Caco-2 (cell line): ENCODE data around the gene KIF6. TPM values are rescaled to one million over a fixed set of nuclear protein-coding genes. Genes with fewer than 3 reads are reported as not detected.

Source experiments
- BruUV-seq: library from RNA; stranded (reverse); fragments of 400-500 nt; replicated peaks from 2 replicates; lab custom pipeline; 2021; lab: Mats Ljungman, UMichigan
- CTCF ChIA-PET: fragments of 300-600 bp; sonication (Branson Sonifier 250); formaldehyde crosslinking; loops from one replicate; lab custom pipeline; 2022; ENCODE audit warnings: antibody characterized with exemption; lab: Charles Lee
- POLR2A ChIA-PET: fragments of 300-600 bp; sonication (Branson Sonifier 250); formaldehyde crosslinking; loops from one replicate; lab custom pipeline; 2022; ENCODE audit warnings: antibody characterized with exemption; lab: Charles Lee
- DNase-seq, 2 experiments: peaks; one replicate each; pipeline versions ENCODE4 v3.0.0 to v3.0.0-alpha.2; 2020 to 2022
- H3K27me3 ChIP-seq: replicated peaks from 2 replicates; pipeline ENCODE4 v1.6.0; 2011; ENCODE audit warnings: low read length; ENCODE audit not compliant: control insufficient read depth, insufficient read depth
- H3K36me3 ChIP-seq: 2 replicates; pipeline ENCODE4 v1.5.1; 2011; ENCODE audit warnings: low read length; ENCODE audit not compliant: control insufficient read depth, insufficient read depth
- H3K4me1 ChIP-seq: fragments of 250-450 bp; sonication (Bioruptor Pico); 2 replicates; pipeline ENCODE4 v1.5.1; 2020; ENCODE audit warnings: mild to moderate bottlenecking
- H3K4me3 ChIP-seq: 2 replicates; pipeline ENCODE4 v1.5.1; 2011; ENCODE audit warnings: low read depth, mild to moderate bottlenecking, control low read depth, low read length
- H3K9me3 ChIP-seq: fragments of 250-450 bp; sonication (Bioruptor Pico); 2 replicates; pipeline ENCODE4 v1.5.1; 2020; ENCODE audit warnings: mild to moderate bottlenecking, moderate library complexity
- H3K27ac Mint-ChIP-seq: one replicate; pipeline ENCODE4 v1.8.0; 2022; ENCODE audit warnings: mixed read lengths; ENCODE audit not compliant: unreplicated experiment
- H3K27me3 Mint-ChIP-seq: one replicate; pipeline ENCODE4 v1.8.0; 2022; ENCODE audit warnings: mixed read lengths; ENCODE audit not compliant: insufficient read depth, unreplicated experiment
- H3K36me3 Mint-ChIP-seq: one replicate; pipeline ENCODE4 v1.8.0; 2022; ENCODE audit warnings: mild to moderate bottlenecking, mixed read lengths; ENCODE audit not compliant: insufficient read depth, unreplicated experiment
- H3K4me1 Mint-ChIP-seq: one replicate; pipeline ENCODE4 v1.8.0; 2022; ENCODE audit warnings: low read depth, mixed read lengths; ENCODE audit not compliant: unreplicated experiment
- H3K4me3 Mint-ChIP-seq: one replicate; pipeline ENCODE4 v1.8.0; 2022; ENCODE audit warnings: mild to moderate bottlenecking, moderate library complexity, mixed read lengths; ENCODE audit not compliant: unreplicated experiment
- H3K9me3 Mint-ChIP-seq: one replicate; pipeline ENCODE4 v1.8.0; 2022; ENCODE audit warnings: mixed read lengths; ENCODE audit not compliant: unreplicated experiment
- CTCF ChIP-seq, 2 experiments: fragments of 200-600 bp in 1 of 2; IDR thresholded peaks; 1 replicate in 1 of 2; 2 replicates in 1 of 2; pipeline versions ENCODE4 v1.5.1 to v1.8.0; 2011 to 2022; ENCODE audit warnings: antibody characterized with exemption in 1 of 2, control low read depth in 1 of 2, inconsistent platforms in 1 of 2, low read depth in 1 of 2, low read length in 1 of 2, mild to moderate bottlenecking in 1 of 2, moderate library complexity in 1 of 2; ENCODE audit not compliant: insufficient read depth in 1 of 2, severe bottlenecking in 1 of 2, unreplicated experiment in 1 of 2
- intact Hi-C: fragments of 100-400 bp; cut with micrococcal nuclease; formaldehyde crosslinking; loops from one replicate; pipeline ENCODE4 v1.10.0; 2022; ENCODE audit not compliant: unreplicated experiment
- total RNA-seq: library from RNA; stranded (reverse); gene quantifications from 2 replicates; pipeline ENCODE4 v1.2.3, GENCODE V29; 2022

Gene KIF6
- total RNA-seq, 1 experiment from 2014 or later = not detected

GRCh38 chr6:39466631-39467030 is 258.6 kb downstream of the KIF6 start:
- Mint-ChIP-seq H3K4me1 (peaks cover 6% of the 10 kb centered on the region), H3K4me3 (no peak overlapping the region), H3K27ac (no peak overlapping the region), H3K9me3 (no peaks in the 10 kb centered on the region), H3K36me3 (no peaks in the 10 kb centered on the region), H3K27me3 (peaks cover 20% of the 10 kb centered on the region)
- TF ChIP-seq CTCF (IDR thresholded peaks at IDR 0.05; ENCODE audit: insufficient read depth in 1 of 2, low read depth in 1 of 2, low read length in 1 of 2, severe bottlenecking in 1 of 2, unreplicated experiment in 1 of 2) = no peak
- intact Hi-C loops = no loop called here
- Histone ChIP-seq H3K4me3 (no peak overlapping the region), H3K36me3 (no peaks in the 10 kb centered on the region), H3K27me3 (no peaks in the 10 kb centered on the region), H3K9me3 (no peaks in the 10 kb centered on the region), H3K4me1 (no peaks in the 10 kb centered on the region)
- ChIA-PET CTCF (no interaction called here), POLR2A (no interaction called here)
- no TSS peak for BruUV-seq
- DNase-seq = no peak

- Mint-ChIP-seq H3K36me3 (no peaks in the 10 kb centered on the region), H3K27ac (no peak overlapping the region), H3K4me1 (peaks cover 6% of the 10 kb centered on the region), H3K27me3 (peaks cover 16% of the 10 kb centered on the region), H3K9me3 (no peaks in the 10 kb centered on the region), H3K4me3 (no peak overlapping the region)
- CTCF ChIA-PET = no interaction called here
- H3K36me3 ChIP-seq = no peaks in the 10 kb centered on the region
- H3K4me3 ChIP-seq = no peak overlapping the region
- no peaks in the 10 kb centered on the region for H3K27me3 ChIP-seq
- POLR2A ChIA-PET = no interaction called here
- no TSS peak for BruUV-seq
- DNase-seq = no peak
- no peaks in the 10 kb centered on the region for H3K4me1 ChIP-seq
- H3K9me3 ChIP-seq = no peaks in the 10 kb centered on the region
- intact Hi-C loops = no loop called here
- TF ChIP-seq CTCF (IDR thresholded peaks at IDR 0.05; ENCODE audit: insufficient read depth in 1 of 2, low read depth in 1 of 2, low read length in 1 of 2, severe bottlenecking in 1 of 2, unreplicated experiment in 1 of 2) = no peak
Observed at GRCh38 chr6:39465539-39465938, 259.7 kb downstream of the KIF6 start.

- intact Hi-C loops = no loop called here
- Mint-ChIP-seq H3K9me3 (no peaks in the 10 kb centered on the region), H3K36me3 (no peaks in the 10 kb centered on the region), H3K4me3 (no peak overlapping the region), H3K27ac (no peak overlapping the region), H3K27me3 (peaks cover 16% of the 10 kb centered on the region), H3K4me1 (peaks cover 6% of the 10 kb centered on the region)
- Histone ChIP-seq H3K4me3 (no peak overlapping the region), H3K4me1 (no peaks in the 10 kb centered on the region), H3K9me3 (no peaks in the 10 kb centered on the region), H3K36me3 (no peaks in the 10 kb centered on the region), H3K27me3 (no peaks in the 10 kb centered on the region)
- no peak for DNase-seq
- ChIA-PET CTCF (no interaction called here), POLR2A (no interaction called here)
- BruUV-seq = no TSS peak
- TF ChIP-seq CTCF (IDR thresholded peaks at IDR 0.05; ENCODE audit: insufficient read depth in 1 of 2, low read depth in 1 of 2, low read length in 1 of 2, severe bottlenecking in 1 of 2, unreplicated experiment in 1 of 2) = no peak
Observed at GRCh38 chr6:39464067-39464466, 261.1 kb downstream of the KIF6 start.
